HG02678 (cell line): ENCODE results near the gene CASK.

Experiments used
- ATAC-seq: cut with Tn5 transposase; IDR thresholded peaks from one replicate; pipeline ENCODE4 v1.9.1; 2021; ENCODE audit warnings: mild to moderate bottlenecking, moderate library complexity; ENCODE audit not compliant: unreplicated experiment

Gene CASK

GRCh38 chrX:41837270-41837944 lies 85.9 kb downstream of the CASK start:
- ATAC-seq: peak; percentile 72

- ATAC-seq: no peak
Observed at GRCh38 chrX:41828826-41829225, 94.5 kb downstream of the CASK start.

DNA sequence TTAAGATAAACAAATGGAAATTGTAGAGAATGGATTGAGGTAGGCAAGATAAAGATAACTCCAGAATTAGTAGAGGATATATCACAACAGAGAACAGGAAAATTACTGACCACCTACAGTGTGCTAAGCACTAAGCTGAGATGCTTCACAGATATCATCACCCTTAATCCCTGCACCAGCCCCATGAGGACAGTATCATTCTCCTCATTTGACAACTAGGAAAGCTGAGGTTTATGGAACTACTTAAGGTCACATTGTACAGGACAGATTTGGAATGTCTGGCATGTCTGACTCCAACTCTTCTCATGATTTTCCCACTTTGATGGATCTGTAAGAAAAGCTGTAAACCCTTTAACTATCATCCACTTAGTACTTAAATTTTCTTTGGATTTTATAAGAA lies 95.5 kb downstream of the CASK start:
- no peak for ATAC-seq

DNA sequence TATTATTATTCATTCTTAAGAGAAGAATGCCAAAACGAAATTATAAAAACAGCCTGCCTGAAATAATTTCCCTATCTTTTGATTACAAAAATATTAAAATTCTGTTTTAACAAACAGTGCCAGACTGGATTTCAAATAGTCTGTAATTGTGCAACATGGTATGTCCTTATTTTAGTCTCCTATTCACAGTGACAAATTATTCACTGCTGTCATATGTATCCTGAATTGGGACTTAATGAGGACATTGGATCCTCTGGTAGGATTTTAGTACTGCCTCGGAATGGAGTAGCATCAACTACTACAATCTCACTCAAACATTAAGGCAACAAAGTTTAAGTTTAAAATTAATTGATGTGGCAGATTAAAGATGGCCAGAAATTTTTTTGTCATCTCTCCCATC lies 97.6 kb downstream of the CASK start:
- no peak for ATAC-seq

- ATAC-seq: no peak
Observed at GRCh38 chrX:41824551-41824950, 98.8 kb downstream of the CASK start.

GRCh38 chrX:41823402-41823801 lies 100.0 kb downstream of the CASK start:
- no peak for ATAC-seq

DNA sequence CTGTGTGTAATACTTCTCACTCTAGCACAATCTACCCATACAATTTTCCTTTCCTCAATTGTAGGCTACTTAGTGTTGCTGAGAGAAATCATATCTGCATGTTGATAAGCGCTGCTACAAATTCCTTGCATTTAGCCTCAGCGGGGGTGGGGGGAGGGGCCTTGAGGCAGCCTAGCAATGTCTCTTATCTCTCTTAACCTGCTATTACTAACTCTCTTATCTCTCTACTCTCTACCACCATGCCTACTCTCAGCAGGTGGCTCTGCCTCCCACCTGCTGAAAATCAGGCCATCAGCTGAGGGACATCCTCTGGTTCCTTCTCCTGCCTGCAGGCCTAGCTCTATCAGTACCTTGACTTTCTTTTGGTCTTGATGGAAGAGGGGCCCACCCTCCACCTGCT lies 100.5 kb downstream of the CASK start:
- ATAC-seq: no peak

DNA sequence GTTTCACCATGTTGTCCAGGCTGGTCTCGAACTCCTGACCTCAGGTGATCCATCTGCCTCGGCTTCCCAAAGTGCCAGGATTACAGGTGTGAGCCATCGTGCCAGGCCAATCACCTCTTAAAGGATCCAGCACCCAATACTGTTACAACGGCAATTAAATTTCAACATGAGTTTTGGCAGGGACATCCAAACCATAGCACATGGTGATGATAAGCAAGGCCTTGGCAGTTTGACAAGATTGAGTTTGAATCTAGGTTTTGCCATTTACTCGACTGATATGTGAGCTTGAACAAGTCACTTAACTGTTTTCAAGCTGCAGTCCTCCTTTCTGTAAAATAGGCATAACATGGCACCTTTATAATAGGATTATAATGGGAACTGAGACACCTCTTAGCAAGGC lies 115.3 kb downstream of the CASK start:
- no peak for ATAC-seq

GRCh38 chrX:41802958-41803357 lies 120.4 kb downstream of the CASK start:
- no peak for ATAC-seq

- no peak for ATAC-seq
Observed at GRCh38 chrX:41799661-41800060, 123.7 kb downstream of the CASK start.

- peak; percentile 43 for ATAC-seq
Observed at GRCh38 chrX:41796577-41796976, 126.8 kb downstream of the CASK start.

- ATAC-seq: no peak
Observed at GRCh38 chrX:41796046-41796445, 127.3 kb downstream of the CASK start.

DNA sequence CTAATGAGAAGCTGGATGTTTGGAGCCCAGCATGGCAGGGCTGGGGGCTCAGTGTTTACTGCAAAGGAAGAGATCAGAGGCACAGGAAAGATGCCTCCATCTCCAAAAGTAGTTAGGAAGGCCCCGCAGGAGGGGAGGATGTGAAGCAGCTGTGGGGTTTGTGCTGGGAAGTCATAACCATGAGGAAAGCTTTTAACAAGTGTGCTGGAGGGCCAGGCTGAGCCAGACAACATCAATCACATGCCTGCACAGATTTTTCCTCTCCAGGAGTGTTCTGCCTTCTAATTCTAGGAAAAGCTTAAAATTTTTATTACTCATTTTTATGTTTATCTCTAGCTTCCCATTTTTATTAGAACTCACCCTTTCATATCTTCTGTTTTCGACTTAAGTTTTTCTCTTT lies 134.0 kb downstream of the CASK start:
- ATAC-seq: no peak

- ATAC-seq: no peak
Observed at GRCh38 chrX:41785685-41786084, 137.7 kb downstream of the CASK start.

DNA sequence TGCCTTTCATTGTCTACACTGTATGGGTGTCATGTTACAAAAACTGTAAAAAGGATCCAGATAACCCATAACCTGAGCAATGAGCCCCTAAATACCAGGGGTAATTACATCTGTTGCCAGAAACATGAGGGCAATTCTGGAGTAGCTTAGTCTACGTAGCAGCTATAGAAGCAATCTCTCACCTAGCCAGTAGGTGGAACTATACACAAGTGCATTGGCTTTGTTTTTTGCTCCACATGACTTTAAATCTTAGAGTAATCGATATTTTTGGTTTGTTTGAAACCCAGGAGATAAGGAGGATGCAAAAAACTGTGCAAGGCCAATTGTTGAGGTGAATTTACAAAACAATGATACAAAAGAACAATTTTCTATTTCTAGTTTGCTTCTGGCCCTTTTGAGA lies 141.9 kb downstream of the CASK start:
- no peak for ATAC-seq

DNA sequence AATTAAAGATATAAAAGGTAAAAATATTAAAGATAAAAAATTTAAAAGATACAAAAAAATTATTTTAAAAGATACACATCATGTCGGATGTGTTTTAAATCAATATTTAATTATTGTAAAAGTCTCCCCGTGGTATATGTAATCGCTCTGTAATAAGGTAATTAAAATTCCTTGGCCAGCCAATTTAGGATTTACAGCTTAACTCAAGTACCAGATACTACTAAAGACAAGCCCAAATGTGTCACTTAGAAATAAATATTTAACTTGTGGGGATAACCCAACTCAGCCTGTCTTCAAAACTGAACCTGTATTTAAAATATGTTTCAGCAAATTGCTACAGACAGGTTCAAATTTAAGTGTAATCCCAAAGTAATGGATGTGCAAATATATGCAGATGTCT lies 143.4 kb downstream of the CASK start:
- ATAC-seq: no peak

- no peak for ATAC-seq
Observed at GRCh38 chrX:41779030-41779564, 144.3 kb downstream of the CASK start.

GRCh38 chrX:41761702-41762101 lies 161.7 kb downstream of the CASK start:
- no peak for ATAC-seq

DNA sequence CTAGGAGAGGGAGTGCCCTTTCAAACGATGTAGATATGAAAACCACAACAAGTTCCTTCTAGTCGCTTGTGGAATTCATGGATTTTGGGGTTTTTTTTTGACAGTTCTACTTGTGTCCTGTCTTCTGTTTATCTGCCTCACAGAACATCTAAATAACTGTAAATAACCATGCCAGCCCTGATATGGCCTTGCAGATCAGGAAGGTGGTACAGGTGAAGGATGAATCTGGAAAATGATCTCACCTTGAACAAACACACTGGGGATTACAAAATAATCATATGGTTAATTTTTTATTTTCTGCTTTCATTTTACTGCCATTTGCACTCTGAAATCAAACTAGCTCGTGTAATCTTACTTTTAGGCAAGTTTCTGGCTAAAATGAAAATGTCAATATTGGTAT lies 162.2 kb downstream of the CASK start:
- ATAC-seq: no peak

DNA sequence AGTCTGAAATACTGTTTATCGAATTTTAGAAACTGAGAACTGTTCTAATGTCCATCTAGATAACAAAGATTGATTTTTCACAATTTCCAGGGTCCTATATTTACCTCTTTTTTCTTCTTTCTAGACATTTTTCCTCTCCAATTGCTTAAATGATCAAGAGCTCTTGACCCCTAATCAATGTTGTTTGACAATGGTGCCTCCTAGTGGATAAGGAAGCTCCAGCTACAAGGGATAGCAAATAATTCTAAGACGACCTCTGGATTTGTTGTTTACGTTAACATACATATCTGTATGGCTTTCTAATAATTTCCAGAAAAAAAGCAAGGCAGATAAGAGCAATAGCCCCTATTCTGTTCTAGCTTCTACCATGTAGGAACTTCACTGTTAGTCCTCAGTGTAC lies 163.5 kb downstream of the CASK start:
- no peak for ATAC-seq

DNA sequence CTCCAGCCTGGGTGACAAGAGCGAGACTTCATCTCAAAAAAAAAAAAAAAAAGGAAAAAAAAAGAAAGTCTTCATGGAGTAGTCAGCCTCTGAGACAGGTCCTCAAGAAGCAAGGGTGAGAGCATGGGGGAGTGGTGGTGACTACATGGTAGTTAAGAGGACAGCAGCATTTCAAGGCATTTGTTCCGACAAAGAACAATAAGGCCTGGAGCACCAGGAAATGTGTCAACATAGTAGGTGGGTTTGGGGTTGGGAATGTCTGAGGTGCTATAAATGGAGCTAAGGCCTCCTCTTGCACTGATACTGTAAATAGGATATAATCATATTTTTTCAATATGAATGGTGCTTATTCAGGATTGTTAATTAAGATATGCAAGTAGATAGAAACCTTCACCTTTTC lies 165.0 kb downstream of the CASK start:
- no peak for ATAC-seq

- no peak for ATAC-seq
Observed at GRCh38 chrX:41750716-41751115, 172.6 kb downstream of the CASK start.

DNA sequence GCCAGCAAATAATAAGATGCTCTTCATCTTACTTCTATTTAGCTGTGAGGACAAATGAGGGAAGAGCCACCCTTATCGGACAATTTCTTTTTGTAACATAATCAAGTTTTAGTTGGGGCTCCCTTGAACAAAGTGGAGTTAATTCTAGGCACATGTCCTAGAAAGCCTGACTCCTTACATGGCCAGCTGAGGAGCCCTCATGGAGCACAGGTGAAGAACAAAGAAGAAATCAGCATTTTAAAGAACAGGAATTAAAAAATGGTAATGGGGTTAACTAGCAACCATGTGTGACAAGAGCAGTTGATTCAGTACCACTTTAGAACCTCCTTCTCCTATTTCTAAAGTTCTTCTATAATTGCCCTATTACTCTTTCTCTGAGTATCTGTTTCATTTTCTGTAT lies 183.5 kb downstream of the CASK start:
- ATAC-seq: no peak
